ENCODE results near the gene MYO15B.

MYO15B gene

DNA sequence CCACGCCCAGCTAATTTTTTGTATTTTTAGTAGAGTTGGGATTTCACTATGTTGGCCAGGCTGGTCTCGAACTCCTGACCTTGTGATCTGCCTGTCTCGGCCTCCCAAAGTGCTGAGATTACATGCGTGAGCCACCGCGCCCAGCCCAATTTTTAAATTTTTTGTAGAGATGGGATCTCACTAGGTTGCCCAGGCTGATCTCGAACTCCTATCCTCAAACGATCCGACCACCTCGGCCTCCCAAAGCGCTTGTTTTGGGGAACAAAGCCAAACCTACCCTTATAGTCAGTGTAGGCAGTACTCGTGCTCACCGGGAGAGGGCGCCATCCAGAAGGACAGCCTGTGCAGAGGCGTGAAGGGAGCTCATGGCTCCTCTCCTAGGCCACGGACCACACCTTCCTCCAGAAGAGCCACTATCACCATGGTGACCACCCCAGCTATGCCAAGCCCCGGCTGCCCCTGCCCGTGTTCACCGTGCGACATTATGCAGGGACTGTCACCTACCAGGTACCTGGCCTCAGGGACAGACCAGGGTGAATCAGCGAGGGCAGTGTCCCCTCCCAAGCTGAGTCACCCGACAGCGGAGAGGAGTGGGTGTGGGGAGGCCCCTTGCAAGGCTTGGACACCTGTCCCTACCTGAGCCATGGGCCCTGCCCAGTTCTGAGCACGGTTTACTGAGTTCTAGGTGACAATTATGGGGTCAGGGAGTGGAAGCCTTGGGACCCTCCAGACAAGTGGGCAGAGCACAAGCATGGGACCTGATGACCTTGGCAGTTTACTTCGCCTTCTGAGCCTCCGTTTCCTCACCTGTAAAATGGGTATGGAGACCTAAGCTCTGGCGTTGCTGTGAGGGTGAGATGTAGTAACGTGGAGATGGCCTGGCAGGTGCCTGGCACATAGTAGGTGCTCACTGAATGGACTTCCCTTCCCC lies 13.7 kb downstream of the MYO15B start:
- no peaks in the 10 kb centered on the region for H3K27me3 ChIP-seq (ENCODE audit: insufficient read depth, poor library complexity, severe bottlenecking)
- peak in 1 of 2 experiments; percentile 78 for DNase-seq (ENCODE audit: low read depth in 1 of 2, low spot score in 1 of 2)
- TF ChIP-seq, protein P1, sequence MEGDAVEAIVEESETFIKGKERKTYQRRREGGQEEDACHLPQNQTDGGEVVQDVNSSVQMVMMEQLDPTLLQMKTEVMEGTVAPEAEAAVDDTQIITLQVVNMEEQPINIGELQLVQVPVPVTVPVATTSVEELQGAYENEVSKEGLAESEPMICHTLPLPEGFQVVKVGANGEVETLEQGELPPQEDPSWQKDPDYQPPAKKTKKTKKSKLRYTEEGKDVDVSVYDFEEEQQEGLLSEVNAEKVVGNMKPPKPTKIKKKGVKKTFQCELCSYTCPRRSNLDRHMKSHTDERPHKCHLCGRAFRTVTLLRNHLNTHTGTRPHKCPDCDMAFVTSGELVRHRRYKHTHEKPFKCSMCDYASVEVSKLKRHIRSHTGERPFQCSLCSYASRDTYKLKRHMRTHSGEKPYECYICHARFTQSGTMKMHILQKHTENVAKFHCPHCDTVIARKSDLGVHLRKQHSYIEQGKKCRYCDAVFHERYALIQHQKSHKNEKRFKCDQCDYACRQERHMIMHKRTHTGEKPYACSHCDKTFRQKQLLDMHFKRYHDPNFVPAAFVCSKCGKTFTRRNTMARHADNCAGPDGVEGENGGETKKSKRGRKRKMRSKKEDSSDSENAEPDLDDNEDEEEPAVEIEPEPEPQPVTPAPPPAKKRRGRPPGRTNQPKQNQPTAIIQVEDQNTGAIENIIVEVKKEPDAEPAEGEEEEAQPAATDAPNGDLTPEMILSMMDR (IDR thresholded peaks at IDR 0.05; ENCODE audit: insufficient read depth, low read length), result peak; percentile 90
- TF ChIP-seq GABPA (IDR thresholded peaks at IDR 0.05; ENCODE audit: low read depth), result no peak

DNA sequence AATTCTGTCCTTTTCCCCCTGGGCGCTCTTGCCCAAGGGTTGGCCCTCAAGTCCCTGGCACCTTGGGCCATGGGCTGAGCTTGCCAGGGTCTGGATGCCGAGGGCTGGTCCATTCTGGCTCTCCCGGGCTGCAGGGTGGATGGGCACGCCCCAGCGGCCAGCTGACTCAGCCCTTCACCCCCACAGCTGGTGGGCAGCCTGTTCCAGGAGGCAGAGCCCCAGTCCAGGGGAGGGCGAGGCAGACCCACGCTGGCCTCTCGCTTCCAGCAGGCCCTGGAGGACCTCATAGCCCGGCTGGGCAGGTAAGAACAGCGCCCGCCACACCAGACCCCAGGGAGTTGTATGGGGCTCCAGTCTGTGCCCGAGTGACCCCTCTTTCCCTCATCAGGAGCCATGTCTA lies 15.0 kb downstream of the MYO15B start:
- Histone ChIP-seq H3K27ac (replicated peaks) (no peak overlapping the region), H3K4me3 (replicated peaks; ENCODE audit: insufficient read depth, low read length) (no peak overlapping the region), H3K27me3 (ENCODE audit: insufficient read depth, poor library complexity, severe bottlenecking) (no peaks in the 10 kb centered on the region)
- no peak for TF ChIP-seq GABPA (IDR thresholded peaks at IDR 0.05; ENCODE audit: low read depth)
- TF ChIP-seq, protein P1 (IDR thresholded peaks at IDR 0.05; ENCODE audit: insufficient read depth, low read length), result no peak
- TF ChIP-seq POLR2AphosphoS5 (IDR thresholded peaks at IDR 0.05; ENCODE audit: low read depth), result no peak
- no peak for TF ChIP-seq SPI1 (IDR thresholded peaks at IDR 0.05; ENCODE audit: borderline replicate concordance, low read depth)
- TF ChIP-seq, protein P2, sequence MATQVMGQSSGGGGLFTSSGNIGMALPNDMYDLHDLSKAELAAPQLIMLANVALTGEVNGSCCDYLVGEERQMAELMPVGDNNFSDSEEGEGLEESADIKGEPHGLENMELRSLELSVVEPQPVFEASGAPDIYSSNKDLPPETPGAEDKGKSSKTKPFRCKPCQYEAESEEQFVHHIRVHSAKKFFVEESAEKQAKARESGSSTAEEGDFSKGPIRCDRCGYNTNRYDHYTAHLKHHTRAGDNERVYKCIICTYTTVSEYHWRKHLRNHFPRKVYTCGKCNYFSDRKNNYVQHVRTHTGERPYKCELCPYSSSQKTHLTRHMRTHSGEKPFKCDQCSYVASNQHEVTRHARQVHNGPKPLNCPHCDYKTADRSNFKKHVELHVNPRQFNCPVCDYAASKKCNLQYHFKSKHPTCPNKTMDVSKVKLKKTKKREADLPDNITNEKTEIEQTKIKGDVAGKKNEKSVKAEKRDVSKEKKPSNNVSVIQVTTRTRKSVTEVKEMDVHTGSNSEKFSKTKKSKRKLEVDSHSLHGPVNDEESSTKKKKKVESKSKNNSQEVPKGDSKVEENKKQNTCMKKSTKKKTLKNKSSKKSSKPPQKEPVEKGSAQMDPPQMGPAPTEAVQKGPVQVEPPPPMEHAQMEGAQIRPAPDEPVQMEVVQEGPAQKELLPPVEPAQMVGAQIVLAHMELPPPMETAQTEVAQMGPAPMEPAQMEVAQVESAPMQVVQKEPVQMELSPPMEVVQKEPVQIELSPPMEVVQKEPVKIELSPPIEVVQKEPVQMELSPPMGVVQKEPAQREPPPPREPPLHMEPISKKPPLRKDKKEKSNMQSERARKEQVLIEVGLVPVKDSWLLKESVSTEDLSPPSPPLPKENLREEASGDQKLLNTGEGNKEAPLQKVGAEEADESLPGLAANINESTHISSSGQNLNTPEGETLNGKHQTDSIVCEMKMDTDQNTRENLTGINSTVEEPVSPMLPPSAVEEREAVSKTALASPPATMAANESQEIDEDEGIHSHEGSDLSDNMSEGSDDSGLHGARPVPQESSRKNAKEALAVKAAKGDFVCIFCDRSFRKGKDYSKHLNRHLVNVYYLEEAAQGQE (IDR thresholded peaks at IDR 0.05; ENCODE audit: insufficient replicate concordance, low read depth), result no peak
- DNase-seq (ENCODE audit: low read depth in 1 of 2, low spot score in 1 of 2), result no peak

More for the DNA sequence above, 13.7 kb downstream of the MYO15B start:
- Histone ChIP-seq H3K27ac (replicated peaks) (no peak overlapping the region), H3K4me3 (replicated peaks; ENCODE audit: insufficient read depth, low read length) (no peak overlapping the region)

DNA sequence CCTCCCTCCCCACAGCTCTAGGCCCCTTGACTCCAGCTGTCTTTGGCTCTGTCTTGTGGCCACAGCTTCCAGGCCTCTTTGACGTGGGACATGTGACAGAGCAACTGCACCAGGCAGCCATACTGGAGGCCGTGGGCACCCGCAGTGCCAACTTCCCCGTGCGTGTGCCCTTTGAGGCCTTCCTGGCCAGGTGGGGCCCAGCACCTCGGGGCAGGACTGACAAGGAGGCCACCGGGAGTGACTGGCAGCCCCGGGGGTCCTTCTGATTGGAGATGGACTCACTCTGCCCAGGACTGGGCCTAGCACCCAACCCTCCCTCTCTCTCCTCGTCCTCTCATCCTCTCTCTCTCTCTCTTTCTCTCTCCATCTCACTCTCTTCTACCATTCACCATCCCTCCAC lies 15.5 kb downstream of the MYO15B start:
- Histone ChIP-seq H3K27ac (replicated peaks) (no peak overlapping the region), H3K4me3 (replicated peaks; ENCODE audit: insufficient read depth, low read length) (no peak overlapping the region), H3K27me3 (ENCODE audit: insufficient read depth, poor library complexity, severe bottlenecking) (no peaks in the 10 kb centered on the region)
- no peak for DNase-seq (ENCODE audit: low read depth in 1 of 2, low spot score in 1 of 2)
- TF ChIP-seq, protein P2 (IDR thresholded peaks at IDR 0.05; ENCODE audit: insufficient replicate concordance, low read depth), result no peak
- TF ChIP-seq, protein P1 (IDR thresholded peaks at IDR 0.05; ENCODE audit: insufficient read depth, low read length), result no peak
- TF ChIP-seq POLR2AphosphoS5 (IDR thresholded peaks at IDR 0.05; ENCODE audit: low read depth) (no peak), SPI1 (IDR thresholded peaks at IDR 0.05; ENCODE audit: borderline replicate concordance, low read depth) (no peak), GABPA (IDR thresholded peaks at IDR 0.05; ENCODE audit: low read depth) (no peak)
